Measurements from ENCODE around the gene MAPK8.

MAPK8 gene

GRCh38 chr10:48466611-48467240 is 160.2 kb downstream of the MAPK8 start:
- TF ChIP-seq EZH2 (IDR thresholded peaks at IDR 0.05; ENCODE audit: borderline replicate concordance, low read depth, low read length, severe bottlenecking), result no peak
- TF ChIP-seq, protein P1, sequence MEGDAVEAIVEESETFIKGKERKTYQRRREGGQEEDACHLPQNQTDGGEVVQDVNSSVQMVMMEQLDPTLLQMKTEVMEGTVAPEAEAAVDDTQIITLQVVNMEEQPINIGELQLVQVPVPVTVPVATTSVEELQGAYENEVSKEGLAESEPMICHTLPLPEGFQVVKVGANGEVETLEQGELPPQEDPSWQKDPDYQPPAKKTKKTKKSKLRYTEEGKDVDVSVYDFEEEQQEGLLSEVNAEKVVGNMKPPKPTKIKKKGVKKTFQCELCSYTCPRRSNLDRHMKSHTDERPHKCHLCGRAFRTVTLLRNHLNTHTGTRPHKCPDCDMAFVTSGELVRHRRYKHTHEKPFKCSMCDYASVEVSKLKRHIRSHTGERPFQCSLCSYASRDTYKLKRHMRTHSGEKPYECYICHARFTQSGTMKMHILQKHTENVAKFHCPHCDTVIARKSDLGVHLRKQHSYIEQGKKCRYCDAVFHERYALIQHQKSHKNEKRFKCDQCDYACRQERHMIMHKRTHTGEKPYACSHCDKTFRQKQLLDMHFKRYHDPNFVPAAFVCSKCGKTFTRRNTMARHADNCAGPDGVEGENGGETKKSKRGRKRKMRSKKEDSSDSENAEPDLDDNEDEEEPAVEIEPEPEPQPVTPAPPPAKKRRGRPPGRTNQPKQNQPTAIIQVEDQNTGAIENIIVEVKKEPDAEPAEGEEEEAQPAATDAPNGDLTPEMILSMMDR (IDR thresholded peaks at IDR 0.05; ENCODE audit: borderline replicate concordance, extremely low read depth, low read length, poor library complexity, severe bottlenecking), result no peak
- Histone ChIP-seq H4K20me1 (ENCODE audit: insufficient read depth, low read length) (no peaks in the 10 kb centered on the region), H3K4me2 (ENCODE audit: insufficient read depth, low read length) (no peak overlapping the region), H3K4me3 (ENCODE audit: low read depth in 1 of 2, low read length in 2 of 2) (no peak overlapping the region), H3K27ac (ENCODE audit: low read length) (no peak overlapping the region), H3K27me3 (ENCODE audit: insufficient read depth, low read length, poor library complexity) (no peaks in the 10 kb centered on the region), H3K79me2 (ENCODE audit: insufficient read depth, low read length) (no peaks in the 10 kb centered on the region), H2AFZ (ENCODE audit: low read depth, low read length) (no peak overlapping the region), H3K36me3 (ENCODE audit: insufficient read depth, low read length) (no peaks in the 10 kb centered on the region), H3K4me1 (ENCODE audit: insufficient read depth, low read length) (no peaks in the 10 kb centered on the region), H3K9ac (ENCODE audit: low read depth, low read length) (no peak overlapping the region), H3K9me3 (ENCODE audit: insufficient read depth, low read length, severe bottlenecking) (no peaks in the 10 kb centered on the region)
- ATAC-seq (ENCODE audit: insufficient read depth, low read depth) (no peak), DNase-seq (no peak)

DNA sequence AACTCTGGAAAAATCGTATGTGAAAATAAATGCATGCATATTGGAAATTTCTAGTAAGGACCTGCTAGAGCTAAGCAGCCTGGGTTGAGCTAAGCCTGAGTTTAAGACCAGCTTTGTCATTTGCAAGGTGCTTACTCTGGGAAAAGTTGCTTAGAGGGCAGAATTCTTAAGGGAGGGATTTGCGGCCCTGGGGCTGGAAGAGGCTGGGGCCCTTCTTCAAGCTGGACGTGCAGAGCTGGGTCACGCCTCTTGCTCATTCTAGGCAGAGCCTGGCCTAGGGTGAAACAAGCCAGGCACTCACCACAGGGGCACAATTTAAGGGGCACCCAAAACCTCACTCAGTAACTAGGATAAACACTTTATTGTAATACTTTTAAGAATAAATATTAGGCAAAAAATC is 161.2 kb downstream of the MAPK8 start:
- H3K4me1 ChIP-seq (ENCODE audit: insufficient read depth, low read length), result no peaks in the 10 kb centered on the region
- H3K36me3 ChIP-seq (ENCODE audit: insufficient read depth, low read length), result no peaks in the 10 kb centered on the region

GRCh38 chr10:48468130-48468790 is 161.8 kb downstream of the MAPK8 start:
- TF ChIP-seq, protein P1 (IDR thresholded peaks at IDR 0.05; ENCODE audit: borderline replicate concordance, extremely low read depth, low read length, poor library complexity, severe bottlenecking), result no peak
- TF ChIP-seq EZH2 (IDR thresholded peaks at IDR 0.05; ENCODE audit: borderline replicate concordance, low read depth, low read length, severe bottlenecking), result no peak
- Histone ChIP-seq H3K9me3 (ENCODE audit: insufficient read depth, low read length, severe bottlenecking) (no peaks in the 10 kb centered on the region), H2AFZ (ENCODE audit: low read depth, low read length) (no peak overlapping the region), H4K20me1 (ENCODE audit: insufficient read depth, low read length) (no peaks in the 10 kb centered on the region), H3K27me3 (ENCODE audit: insufficient read depth, low read length, poor library complexity) (no peaks in the 10 kb centered on the region), H3K27ac (ENCODE audit: low read length) (no peak overlapping the region), H3K79me2 (ENCODE audit: insufficient read depth, low read length) (no peaks in the 10 kb centered on the region), H3K36me3 (ENCODE audit: insufficient read depth, low read length) (no peaks in the 10 kb centered on the region), H3K4me3 (ENCODE audit: low read depth in 1 of 2, low read length in 2 of 2) (no peak overlapping the region), H3K4me2 (ENCODE audit: insufficient read depth, low read length) (no peak overlapping the region), H3K4me1 (ENCODE audit: insufficient read depth, low read length) (no peaks in the 10 kb centered on the region), H3K9ac (ENCODE audit: low read depth, low read length) (no peak overlapping the region)
- no peak for DNase-seq
- ATAC-seq (ENCODE audit: insufficient read depth, low read depth), result no peak

More for the DNA sequence above, 161.2 kb downstream of the MAPK8 start:
- H3K27ac ChIP-seq (ENCODE audit: low read length), result no peak overlapping the region
- H3K4me2 ChIP-seq (ENCODE audit: insufficient read depth, low read length), result no peak overlapping the region
- no peak overlapping the region for H3K4me3 ChIP-seq (ENCODE audit: low read depth in 1 of 2, low read length in 2 of 2)
- ATAC-seq (ENCODE audit: insufficient read depth, low read depth), result no peak
- H2AFZ ChIP-seq (ENCODE audit: low read depth, low read length), result no peak overlapping the region
- DNase-seq, result no peak
- no peak overlapping the region for H3K9ac ChIP-seq (ENCODE audit: low read depth, low read length)
- no peaks in the 10 kb centered on the region for H3K79me2 ChIP-seq (ENCODE audit: insufficient read depth, low read length)
- no peaks in the 10 kb centered on the region for H3K27me3 ChIP-seq (ENCODE audit: insufficient read depth, low read length, poor library complexity)
- no peaks in the 10 kb centered on the region for H3K9me3 ChIP-seq (ENCODE audit: insufficient read depth, low read length, severe bottlenecking)
- TF ChIP-seq, protein P1 (IDR thresholded peaks at IDR 0.05; ENCODE audit: borderline replicate concordance, extremely low read depth, low read length, poor library complexity, severe bottlenecking), result no peak
- TF ChIP-seq EZH2 (IDR thresholded peaks at IDR 0.05; ENCODE audit: borderline replicate concordance, low read depth, low read length, severe bottlenecking), result no peak
- no peaks in the 10 kb centered on the region for H4K20me1 ChIP-seq (ENCODE audit: insufficient read depth, low read length)

All from DND-41 (cell line).